ENCODE measurements around the gene PHGDH. TPM values are rescaled to one million over a fixed set of nuclear protein-coding genes. Genes with fewer than 3 reads are reported as not detected.

Gene PHGDH
- total RNA-seq, 4 donors from 2014 or later = 16.7 to 34.9 (median 26.4) TPM

GRCh38 chr1:119790451-119791198, 78.9 kb downstream of the PHGDH start:
- no peaks in the 10 kb centered on the region for H3K27me3 ChIP-seq
- no peaks in the 10 kb centered on the region for H3K9me3 ChIP-seq
- WGBS, 2 donors (ENCODE audit: low coverage in 1 of 2) = 39 to 45% methylated on average over 5 to 9 of the region's 9 CpGs
- no peak overlapping the region for H3K4me3 ChIP-seq
- no peak overlapping the region for H3K27ac ChIP-seq
- peaks cover 0 to 21% (median 0%) of the 10 kb centered on the region in 3 donors for H3K4me1 ChIP-seq
- TF ChIP-seq CTCF (IDR thresholded peaks at IDR 0.05) (no peak), POLR2AphosphoS5 (IDR thresholded peaks at IDR 0.05) (no peak), POLR2A (IDR thresholded peaks at IDR 0.05) (no peak), EP300 (IDR thresholded peaks at IDR 0.05) (no peak)
- no peak for ATAC-seq
- H3K36me3 ChIP-seq = no peaks in the 10 kb centered on the region

- Histone ChIP-seq H3K27me3 (no peaks in the 10 kb centered on the region), H3K4me3 (no peak overlapping the region), H3K4me1 (peaks cover 0 to 22% (median 0%) of the 10 kb centered on the region in 3 donors), H3K36me3 (no peaks in the 10 kb centered on the region), H3K27ac (no peak overlapping the region), H3K9me3 (no peaks in the 10 kb centered on the region)
- ATAC-seq = no peak
- 84 to 88% methylated on average over 3 to 4 of the region's 4 CpGs for WGBS, 2 donors (ENCODE audit: low coverage in 1 of 2)
- no peak for TF ChIP-seq POLR2AphosphoS5 (IDR thresholded peaks at IDR 0.05)
- TF ChIP-seq EP300 (IDR thresholded peaks at IDR 0.05) = no peak
- TF ChIP-seq CTCF (IDR thresholded peaks at IDR 0.05) = no peak
- TF ChIP-seq POLR2A (IDR thresholded peaks at IDR 0.05) = no peak
Observed at GRCh38 chr1:119791377-119791776, 79.6 kb downstream of the PHGDH start.

Other genes with a start within 250 kb of the PHGDH start
- not detected for gene HSD3B1, start 204.7 kb upstream of the PHGDH start, total RNA-seq
- 1 to 10 TPM; 2.6 to 5.6 (median 4.6) TPM for gene ZNF697, start 63.7 kb upstream of the PHGDH start, total RNA-seq
- 1 to 10 TPM in 1 of 4 donors, under 1 TPM in 1, not detected in 2; 0.15 to 3.4 TPM for gene HMGCS2, start 57.0 kb downstream of the PHGDH start, total RNA-seq
- gene REG4, start 99.5 kb downstream of the PHGDH start, total RNA-seq = not detected
- gene ADAM30, start 184.6 kb downstream of the PHGDH start, total RNA-seq = not detected